ENCODE data around the gene ARFIP1.
"Not testable (repeated sequence)": the region's sequence is repeated elsewhere in the genome, so short reads cannot be mapped to it uniquely, and the experiment has no call there.

Gene ARFIP1

GRCh38 chr4:152779513-152780266, at the start of gene ARFIP1, which contains the start of gene TIGD4:
Gene ARFIP1, plus strand, starts transcription at chr4:152779954. Its CDS starts 49,680 bp downstream, at chr4:152829634.
Gene TIGD4, minus strand, starts transcription at chr4:152779730. Its CDS starts 8,726 bp downstream, at chr4:152771004.
- DNase-seq: peak; percentile 99

GRCh38 chr4:152731997-152732396, 47.8 kb upstream of the ARFIP1 start:
- DNase-seq: no peak

DNA sequence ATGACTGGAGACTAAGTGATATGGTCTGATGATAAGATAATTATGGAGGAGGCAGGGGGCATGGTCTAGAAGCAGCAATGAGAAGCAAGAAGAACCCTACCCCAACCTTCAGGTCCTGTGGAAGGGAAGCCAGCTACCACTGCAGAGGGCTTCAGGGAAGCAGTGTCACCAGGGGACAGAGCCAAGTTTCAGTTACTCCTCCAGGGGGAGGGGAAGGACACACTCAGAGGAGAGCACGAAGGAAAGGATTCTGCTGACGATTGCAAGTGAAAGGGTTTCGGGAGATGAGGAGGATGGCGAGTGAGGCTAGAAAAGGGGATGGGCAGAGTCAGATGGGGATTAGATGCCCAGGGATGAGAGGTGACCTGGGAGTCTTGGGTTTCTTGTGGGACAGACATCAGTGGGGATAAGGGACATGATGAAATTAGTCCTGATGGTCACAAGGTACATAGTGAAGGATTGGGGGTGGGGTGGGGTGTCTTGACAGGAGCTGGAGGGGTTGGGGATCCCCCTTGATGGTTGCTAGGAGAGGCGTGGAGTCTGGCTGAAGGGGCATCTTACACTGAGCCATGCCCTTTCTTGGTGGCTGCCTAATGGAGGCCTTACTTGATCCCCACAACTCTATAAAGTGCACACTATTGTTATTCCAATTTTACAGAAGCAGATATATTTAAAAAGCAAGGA, 45.6 kb upstream of the ARFIP1 start:
- DNase-seq: no peak

- DNase-seq: no peak
Observed at GRCh38 chr4:152734699-152735050, 45.1 kb upstream of the ARFIP1 start.

DNA sequence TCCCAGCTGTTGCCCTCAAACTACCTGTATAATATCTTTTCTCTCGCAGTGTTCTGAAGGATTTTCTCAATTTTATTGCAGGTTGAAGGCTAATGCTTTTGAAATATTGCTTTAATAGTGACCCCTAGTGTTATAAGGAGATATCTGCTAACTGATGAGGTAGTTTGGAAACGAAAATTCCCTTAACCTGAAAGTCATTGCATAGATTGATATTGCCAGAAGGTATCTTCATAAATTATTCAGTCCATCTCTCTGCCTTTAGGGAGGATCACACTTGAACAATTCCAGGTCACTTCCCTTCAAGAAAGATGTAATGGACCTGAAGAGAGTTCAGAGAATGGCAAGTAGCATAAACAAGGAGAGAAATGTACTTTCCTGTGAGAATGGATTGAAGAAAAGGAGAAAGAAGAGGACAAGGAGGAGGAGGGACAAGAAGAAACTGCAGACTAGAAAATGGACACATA, 44.3 kb upstream of the ARFIP1 start:
- DNase-seq: no peak

- DNase-seq: no peak
Observed at GRCh38 chr4:152735906-152736305, 43.8 kb upstream of the ARFIP1 start.

DNA sequence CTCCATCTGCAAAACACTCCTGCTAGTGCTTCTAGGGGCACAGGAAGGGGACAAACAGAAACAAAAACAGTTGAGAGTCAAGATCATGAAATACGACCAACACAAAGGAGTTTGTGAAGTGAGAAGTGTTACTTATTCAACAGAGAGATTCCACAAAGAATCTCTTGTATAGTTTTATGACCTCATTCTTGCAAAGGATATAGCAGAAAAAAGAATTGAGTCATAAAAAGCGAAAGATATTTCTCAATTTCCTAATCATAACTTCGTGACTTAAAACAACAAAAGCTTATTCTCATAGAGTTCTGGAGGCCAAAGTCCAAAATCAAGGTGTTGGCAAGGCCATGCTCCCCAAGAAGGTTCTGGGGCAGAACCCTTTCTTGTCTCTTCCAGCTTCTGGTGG, 40.9 kb upstream of the ARFIP1 start:
- no peak for DNase-seq

- no peak for DNase-seq
Observed at GRCh38 chr4:152747444-152747843, 32.3 kb upstream of the ARFIP1 start.

- no peak for DNase-seq
Observed at GRCh38 chr4:152748619-152749018, 31.1 kb upstream of the ARFIP1 start.

DNA sequence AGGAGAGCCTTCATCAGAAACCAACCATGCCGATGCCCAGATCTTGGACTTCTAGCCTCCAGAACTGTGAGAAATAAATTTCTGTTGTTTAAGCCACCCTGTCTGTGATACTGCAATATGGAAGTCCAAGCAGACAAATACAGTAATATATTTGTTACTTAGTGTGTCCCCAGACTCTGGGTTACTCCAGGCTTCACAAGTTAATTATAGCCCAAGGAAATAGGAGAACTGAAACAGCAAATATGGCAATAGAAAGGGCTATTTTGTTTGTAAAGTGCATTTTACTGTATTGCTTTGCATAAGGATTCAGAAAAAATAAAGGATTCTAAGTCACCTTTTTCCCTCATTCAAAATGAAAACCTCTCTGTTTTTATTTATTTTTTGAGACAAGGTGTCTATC, 16.0 kb upstream of the ARFIP1 start:
- no peak for DNase-seq

GRCh38 chr4:152765069-152765737, 14.6 kb upstream of the ARFIP1 start:
- DNase-seq: not testable (repeated sequence)

- no peak for DNase-seq
Observed at GRCh38 chr4:152771741-152772533, 7.8 kb upstream of the ARFIP1 start.

DNA sequence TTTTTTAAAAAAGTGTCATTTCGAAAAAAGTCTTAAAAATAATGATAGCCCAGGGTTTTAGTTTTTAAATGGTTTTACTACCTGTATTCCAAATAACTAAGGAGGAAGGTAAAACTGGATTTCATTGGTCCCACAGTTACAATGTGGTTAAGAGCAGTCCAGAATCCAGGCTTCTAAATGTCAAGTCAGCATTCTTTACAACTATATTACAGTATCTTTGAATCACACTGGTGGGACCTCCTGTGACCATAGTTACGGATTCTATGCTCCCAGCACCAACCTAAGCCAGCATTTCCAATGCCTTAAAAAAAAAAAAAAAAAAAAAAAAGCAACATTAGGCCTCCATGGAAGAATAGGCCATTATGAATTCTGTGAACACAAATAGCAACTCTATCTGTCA, 6.4 kb upstream of the ARFIP1 start:
- no peak for DNase-seq

- DNase-seq: no peak
Observed at GRCh38 chr4:152773953-152774352, 5.8 kb upstream of the ARFIP1 start.

- no peak for DNase-seq
Observed at GRCh38 chr4:152776352-152776751, 3.4 kb upstream of the ARFIP1 start.

DNA sequence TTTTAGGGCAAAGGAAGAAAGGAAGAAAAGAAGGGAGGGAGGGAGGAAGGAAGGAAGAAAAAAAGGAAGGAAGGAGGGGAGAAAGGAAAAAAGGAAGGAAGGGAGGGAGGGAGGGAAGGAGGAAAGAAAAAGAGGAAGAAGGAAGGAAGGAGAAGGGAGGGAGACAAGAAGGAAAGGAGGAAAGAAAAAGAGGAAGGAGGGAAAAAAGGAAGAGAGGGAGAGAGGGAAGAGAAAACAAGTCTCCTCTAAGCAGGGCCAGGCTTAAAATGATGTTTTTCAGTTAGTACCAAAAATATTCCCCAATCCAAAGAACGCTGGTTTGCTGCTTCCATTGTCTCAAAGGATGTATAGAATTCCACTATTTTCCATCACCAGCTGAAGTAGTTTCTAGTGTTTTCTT, 2.3 kb upstream of the ARFIP1 start:
- DNase-seq: no peak

DNA sequence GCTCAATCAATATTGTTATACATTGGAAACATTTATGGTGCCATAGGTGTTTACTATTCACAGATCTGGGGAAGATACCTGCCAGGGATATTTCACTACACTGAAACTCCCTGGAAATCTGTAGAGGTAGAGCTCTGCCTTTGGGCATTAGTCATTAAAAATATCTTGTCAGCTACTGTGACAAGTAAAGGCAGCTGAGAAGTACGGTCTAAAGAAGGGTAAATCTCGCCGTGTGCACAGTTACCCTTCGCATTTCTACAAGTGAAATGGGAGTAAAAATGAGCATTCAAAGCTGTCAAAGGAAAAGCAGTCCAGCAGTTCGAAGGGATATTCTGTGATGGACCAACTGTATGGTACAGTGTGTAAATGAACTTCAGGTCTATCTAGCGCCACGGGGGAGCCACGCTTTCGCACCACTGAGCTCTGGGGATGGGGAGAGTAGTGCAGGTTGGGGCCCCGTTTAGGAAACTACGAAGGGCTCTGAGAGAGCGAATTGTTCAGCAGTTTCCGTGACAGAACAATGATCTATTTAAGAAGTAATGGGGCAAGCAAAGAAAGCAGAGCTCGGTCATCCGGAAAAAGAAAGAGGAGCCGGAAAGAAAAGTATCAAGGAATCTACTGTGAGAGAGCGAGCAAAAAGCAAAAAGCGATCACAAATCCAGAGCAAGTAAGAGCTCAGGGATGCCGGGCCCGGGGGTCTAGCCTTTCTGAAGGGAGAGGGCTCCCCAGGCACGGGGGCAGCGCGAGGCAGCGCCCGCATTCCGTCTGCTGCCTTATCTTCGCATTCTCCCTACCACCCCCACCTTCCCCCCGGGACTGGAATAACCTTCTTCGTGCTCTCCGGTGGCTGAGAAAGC, 870 bp upstream of the ARFIP1 start:
- DNase-seq: peak; percentile 55

DNA sequence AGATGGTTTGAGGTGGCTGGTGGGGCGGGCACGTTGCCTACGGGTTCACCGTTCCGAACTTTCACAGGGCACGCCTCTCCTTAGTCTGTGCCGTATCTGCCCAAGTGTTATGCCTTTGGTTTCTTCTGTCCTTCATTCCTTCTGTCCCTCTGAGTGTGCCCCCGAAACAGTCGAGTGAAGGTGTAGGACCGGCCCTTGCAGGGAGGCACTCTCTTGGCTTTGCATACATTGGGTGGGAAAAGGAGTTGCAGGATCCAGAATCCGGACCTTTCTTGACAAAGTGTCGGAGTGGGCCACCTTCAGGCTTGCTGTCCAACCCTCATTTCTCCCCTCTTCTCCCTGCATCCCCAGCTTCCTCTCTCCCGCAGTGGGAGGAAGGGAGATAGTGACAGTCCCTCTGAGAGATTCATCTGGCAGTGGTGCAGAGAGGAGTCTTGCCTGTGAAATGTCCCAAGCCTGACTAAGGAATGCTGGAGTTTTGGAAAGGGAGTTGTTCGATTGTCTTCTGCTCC, 569 bp downstream of the ARFIP1 start:
- DNase-seq: peak; percentile 72

- DNase-seq: peak; percentile 54
Observed at GRCh38 chr4:152784490-152785350, 5.0 kb downstream of the ARFIP1 start.

Data from islet precursor cell (in vitro differentiated cells).